Thyroid gland (tissue), 4 donors: ENCODE data around the gene ERAS. TPM values are rescaled to one million over a fixed set of nuclear protein-coding genes. Genes with fewer than 3 reads are reported as not detected.

ENCODE experiments used
- DNase-seq, 2 donors: peaks; one replicate each; pipeline ENCODE4 v3.0.0-alpha.2; 2019
- H3K27ac ChIP-seq, 3 donors: fragments of 200-600 bp; sonication (generic); 1 replicate in 2 of 3; 2 replicates in 1 of 3; pipeline ENCODE4 v1.5.1; 2016 to 2019; ENCODE audit warnings: mild to moderate bottlenecking in 1 of 3, moderate library complexity in 1 of 3
- H3K27me3 ChIP-seq: fragments of 200-600 bp; sonication (generic); one replicate; pipeline ENCODE4 v1.5.1; 2019
- H3K36me3 ChIP-seq, 2 donors: fragments of 200-600 bp; sonication (generic); one replicate each; pipeline ENCODE4 v1.5.1; 2016 to 2019
- H3K4me1 ChIP-seq, 2 donors: fragments of 200-600 bp; sonication (generic); one replicate each; pipeline ENCODE4 v1.5.1; 2017 to 2019
- H3K4me3 ChIP-seq, 3 donors: fragments of 200-600 bp; sonication (generic); replicated peaks in 1 of 3; 1 replicate in 2 of 3; 2 replicates in 1 of 3; pipeline ENCODE4 v1.5.1; 2016; ENCODE audit warnings: mild to moderate bottlenecking in 1 of 3
- H3K9me3 ChIP-seq: fragments of 200-600 bp; sonication (generic); one replicate; pipeline ENCODE4 v1.5.1; 2017
- CTCF ChIP-seq, 6 experiments: fragments of 200-600 bp in 3 of 6; fragments of 450-650 bp in 3 of 6; sonication (generic) in 3 of 6; IDR thresholded peaks; one replicate each; pipeline ENCODE4 v1.5.1; 2016 to 2019; ENCODE audit warnings: antibody characterized with exemption in 6 of 6, mild to moderate bottlenecking in 2 of 6, inconsistent platforms in 1 of 6, moderate library complexity in 1 of 6
- POLR2A ChIP-seq, 2 donors: fragments of 450-650 bp; IDR thresholded peaks; one replicate each; pipeline ENCODE4 v1.6.1; 2017; ENCODE audit warnings: antibody characterized with exemption in 2 of 2, mild to moderate bottlenecking in 2 of 2, moderate library complexity in 1 of 2
- WGBS, 2 donors: methylation state at CpG; one replicate each; pipeline ENCODE4 v1.1.5; 2017; 5-methylcytosine and 5-hydroxymethylcytosine counted together
- intact Hi-C: fragments of 100-400 bp; cut with DNase I; formaldehyde crosslinking; loops from one replicate; pipeline ENCODE4 v1.15.1; 2023
- total RNA-seq, 4 donors: library from RNA; depleted of rRNA; stranded (reverse); fragments of >200 nt; gene quantifications; one replicate each; pipeline ENCODE4 v1.2.3, GENCODE V29; 2016

ERAS gene
- total RNA-seq, 4 donors from 2014 or later = not detected

GRCh38 chrX:48806081-48806480 lies 20.2 kb upstream of the ERAS start:
- intact Hi-C loops = no loop called here

GRCh38 chrX:48813644-48814043 lies 12.7 kb upstream of the ERAS start:
- TF ChIP-seq POLR2A (IDR thresholded peaks at IDR 0.05) (no peak), CTCF (IDR thresholded peaks at IDR 0.05) (no peak)
- Histone ChIP-seq H3K27me3 (no peaks in the 10 kb centered on the region), H3K9me3 (no peaks in the 10 kb centered on the region), H3K4me3 (no peak overlapping the region), H3K36me3 (peaks cover 0 to 11% of the 10 kb centered on the region in 2 donors), H3K27ac (no peak overlapping the region), H3K4me1 (no peaks in the 10 kb centered on the region)
- intact Hi-C loops = no loop called here
- no peak for DNase-seq
- 86 to 97% methylated on average over 7 to 8 of the region's 8 CpGs for WGBS, 2 donors

More at GRCh38 chrX:48806081-48806480, 20.2 kb upstream of the ERAS start:
- DNase-seq = no peak
- Histone ChIP-seq H3K27ac (no peak overlapping the region), H3K9me3 (no peaks in the 10 kb centered on the region), H3K36me3 (peaks cover 0 to 4% of the 10 kb centered on the region in 2 donors), H3K4me1 (peaks cover 0 to 4% of the 10 kb centered on the region in 2 donors), H3K4me3 (no peak overlapping the region), H3K27me3 (no peaks in the 10 kb centered on the region)
- TF ChIP-seq POLR2A (IDR thresholded peaks at IDR 0.05) = no peak
- no peak for TF ChIP-seq CTCF (IDR thresholded peaks at IDR 0.05)
- WGBS, 2 donors = 89 to 100% methylated on average over 3 to 4 of the region's 4 CpGs

- WGBS, 2 donors = 95 to 98% methylated on average over 2 to 5 of the region's 8 CpGs
- H3K4me3 ChIP-seq = no peak overlapping the region
- peaks cover 0 to 11% of the 10 kb centered on the region in 2 donors for H3K36me3 ChIP-seq
- no peaks in the 10 kb centered on the region for H3K9me3 ChIP-seq
- H3K27me3 ChIP-seq = no peaks in the 10 kb centered on the region
- no peak overlapping the region for H3K27ac ChIP-seq
- no peak for DNase-seq
- TF ChIP-seq POLR2A (IDR thresholded peaks at IDR 0.05) (no peak), CTCF (IDR thresholded peaks at IDR 0.05) (no peak)
- no peaks in the 10 kb centered on the region for H3K4me1 ChIP-seq
- intact Hi-C loops = no loop called here
Measured at GRCh38 chrX:48814722-48815121, 11.6 kb upstream of the ERAS start.

GRCh38 chrX:48815266-48815665 lies 11.0 kb upstream of the ERAS start:
- intact Hi-C loops = no loop called here
- 83 to 91% methylated on average over 7 to 8 of the region's 8 CpGs for WGBS, 2 donors
- H3K27me3 ChIP-seq = no peaks in the 10 kb centered on the region
- no peaks in the 10 kb centered on the region for H3K9me3 ChIP-seq
- H3K36me3 ChIP-seq = peaks cover 0 to 11% of the 10 kb centered on the region in 2 donors
- no peak overlapping the region for H3K27ac ChIP-seq
- no peaks in the 10 kb centered on the region for H3K4me1 ChIP-seq
- no peak overlapping the region for H3K4me3 ChIP-seq
- TF ChIP-seq CTCF (IDR thresholded peaks at IDR 0.05) = no peak
- TF ChIP-seq POLR2A (IDR thresholded peaks at IDR 0.05) = no peak
- DNase-seq = no peak

- no peak for DNase-seq
- peaks cover 0 to 15% of the 10 kb centered on the region in 2 donors for H3K36me3 ChIP-seq
- 93 to 97% methylated on average over 9 of the region's 18 CpGs for WGBS, 2 donors
- no peak for TF ChIP-seq POLR2A (IDR thresholded peaks at IDR 0.05)
- no peaks in the 10 kb centered on the region for H3K9me3 ChIP-seq
- no peaks in the 10 kb centered on the region for H3K4me1 ChIP-seq
- intact Hi-C loops = no loop called here
- no peak overlapping the region for H3K27ac ChIP-seq
- no peak overlapping the region for H3K4me3 ChIP-seq
- no peaks in the 10 kb centered on the region for H3K27me3 ChIP-seq
Measured at GRCh38 chrX:48816014-48816810, 10.1 kb upstream of the ERAS start.
